ENCODE data around the gene ANKRD39. TPM values are rescaled to one million over a fixed set of nuclear protein-coding genes. Genes with fewer than 3 reads are reported as not detected.

ANKRD39 gene
- total and polyA plus RNA-seq, 10 donors, result 13.6 to 32.2 (median 20.4) TPM

GRCh38 chr2:96828874-96829273 is 28.9 kb downstream of the ANKRD39 start:
- WGBS, 5 donors, result 94 to 98% (median 96%) methylated on average over 13 of the region's 13 CpGs
- peaks cover 0 to 27% (median 15%) of the 10 kb centered on the region in 6 donors for H3K4me1 ChIP-seq
- TF ChIP-seq POLR2AphosphoS5 (IDR thresholded peaks at IDR 0.05) (no peak), POLR2A (IDR thresholded peaks at IDR 0.05) (no peak)
- TF ChIP-seq, protein P1, sequence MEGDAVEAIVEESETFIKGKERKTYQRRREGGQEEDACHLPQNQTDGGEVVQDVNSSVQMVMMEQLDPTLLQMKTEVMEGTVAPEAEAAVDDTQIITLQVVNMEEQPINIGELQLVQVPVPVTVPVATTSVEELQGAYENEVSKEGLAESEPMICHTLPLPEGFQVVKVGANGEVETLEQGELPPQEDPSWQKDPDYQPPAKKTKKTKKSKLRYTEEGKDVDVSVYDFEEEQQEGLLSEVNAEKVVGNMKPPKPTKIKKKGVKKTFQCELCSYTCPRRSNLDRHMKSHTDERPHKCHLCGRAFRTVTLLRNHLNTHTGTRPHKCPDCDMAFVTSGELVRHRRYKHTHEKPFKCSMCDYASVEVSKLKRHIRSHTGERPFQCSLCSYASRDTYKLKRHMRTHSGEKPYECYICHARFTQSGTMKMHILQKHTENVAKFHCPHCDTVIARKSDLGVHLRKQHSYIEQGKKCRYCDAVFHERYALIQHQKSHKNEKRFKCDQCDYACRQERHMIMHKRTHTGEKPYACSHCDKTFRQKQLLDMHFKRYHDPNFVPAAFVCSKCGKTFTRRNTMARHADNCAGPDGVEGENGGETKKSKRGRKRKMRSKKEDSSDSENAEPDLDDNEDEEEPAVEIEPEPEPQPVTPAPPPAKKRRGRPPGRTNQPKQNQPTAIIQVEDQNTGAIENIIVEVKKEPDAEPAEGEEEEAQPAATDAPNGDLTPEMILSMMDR (IDR thresholded peaks at IDR 0.05 in 8 of 11, conservative IDR thresholded peaks at IDR 0.05 in 3 of 11), result no peak
- no peak overlapping the region for H3K4me3 ChIP-seq
- peak; percentile 59 for DNase-seq
- no peaks in the 10 kb centered on the region for H3K27me3 ChIP-seq (replicated peaks in 1 of 7)
- intact Hi-C loops (cut with DNase I; ENCODE audit: low total_unique reads), result no loop called here
- H3K36me3 ChIP-seq, result peaks cover 0 to 100% (median 84%) of the 10 kb centered on the region in 6 donors
- no peaks in the 10 kb centered on the region for H3K9me3 ChIP-seq
- no peak overlapping the region for H3K27ac ChIP-seq

- TF ChIP-seq POLR2AphosphoS5 (IDR thresholded peaks at IDR 0.05), result no peak
- TF ChIP-seq, protein P1 (IDR thresholded peaks at IDR 0.05 in 8 of 11, conservative IDR thresholded peaks at IDR 0.05 in 3 of 11), result no peak
- no peak for TF ChIP-seq POLR2A (IDR thresholded peaks at IDR 0.05)
- WGBS, 5 donors, result 92 to 98% (median 96%) methylated on average over 14 of the region's 14 CpGs
- Histone ChIP-seq H3K4me1 (peaks cover 0 to 27% (median 14%) of the 10 kb centered on the region in 6 donors), H3K36me3 (peaks cover 0 to 100% (median 84%) of the 10 kb centered on the region in 6 donors), H3K4me3 (no peak overlapping the region), H3K27me3 (replicated peaks in 1 of 7) (no peaks in the 10 kb centered on the region), H3K27ac (no peak overlapping the region), H3K9me3 (no peaks in the 10 kb centered on the region)
- intact Hi-C loops (cut with DNase I; ENCODE audit: low total_unique reads), result no loop called here
- DNase-seq, result peak; percentile 68
Measured at GRCh38 chr2:96828436-96828835, 29.4 kb downstream of the ANKRD39 start.

GRCh38 chr2:96826546-96827278 is 31.1 kb downstream of the ANKRD39 start:
- 90 to 94% (median 93%) methylated on average over 15 to 22 of the region's 22 CpGs for WGBS, 5 donors
- no peaks in the 10 kb centered on the region for H3K27me3 ChIP-seq (replicated peaks in 1 of 7)
- DNase-seq, result peak; percentile 64
- peaks cover 0 to 26% (median 6%) of the 10 kb centered on the region in 6 donors for H3K4me1 ChIP-seq
- H3K27ac ChIP-seq, result no peak overlapping the region
- peaks cover 0 to 100% (median 74%) of the 10 kb centered on the region in 6 donors for H3K36me3 ChIP-seq
- TF ChIP-seq POLR2AphosphoS5 (IDR thresholded peaks at IDR 0.05), result peak in 2 of 3 donors; percentile 9 to 45
- TF ChIP-seq POLR2A (IDR thresholded peaks at IDR 0.05), result no peak
- intact Hi-C loops (cut with DNase I; ENCODE audit: low total_unique reads), result no loop called here
- no peaks in the 10 kb centered on the region for H3K9me3 ChIP-seq
- H3K4me3 ChIP-seq, result no peak overlapping the region

DNA sequence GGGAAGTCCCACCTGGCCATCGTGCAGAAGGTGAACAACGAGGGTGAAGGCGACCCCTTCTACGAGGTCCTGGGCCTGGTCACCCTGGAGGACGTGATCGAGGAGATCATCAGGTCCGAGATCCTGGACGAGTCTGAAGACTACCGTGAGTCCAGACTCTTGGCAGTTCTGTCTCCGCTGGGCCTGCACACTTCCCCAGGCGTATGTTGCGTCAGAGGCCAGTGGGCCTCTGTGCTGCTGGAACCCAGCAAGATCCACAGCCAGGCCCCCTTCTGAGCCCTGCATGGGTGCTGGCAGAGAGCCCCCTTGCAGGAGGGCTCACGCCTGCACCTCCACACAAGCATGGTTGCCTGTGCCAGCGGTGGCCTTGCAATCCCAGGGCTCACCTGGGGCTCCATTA is 32.8 kb downstream of the ANKRD39 start:
- 81 to 96% (median 93%) methylated on average over 11 to 14 of the region's 14 CpGs for WGBS, 5 donors

More for the DNA sequence above, 32.8 kb downstream of the ANKRD39 start:
- Histone ChIP-seq H3K27me3 (replicated peaks in 1 of 7) (no peaks in the 10 kb centered on the region), H3K4me3 (no peak overlapping the region), H3K27ac (no peak overlapping the region), H3K4me1 (peaks cover 11 to 42% (median 21%) of the 10 kb centered on the region in 6 donors), H3K9me3 (no peaks in the 10 kb centered on the region), H3K36me3 (peaks cover 0 to 98% (median 60%) of the 10 kb centered on the region in 6 donors)
- intact Hi-C loops (cut with DNase I; ENCODE audit: low total_unique reads), result no loop called here
- peak; percentile 61 for DNase-seq
- no peak for TF ChIP-seq POLR2A (IDR thresholded peaks at IDR 0.05)
- peak in 1 of 3 donors; percentile 30 for TF ChIP-seq POLR2AphosphoS5 (IDR thresholded peaks at IDR 0.05)
